IMR-90 (cell line): ENCODE measurements around the gene SPATA31D4. TPM values are rescaled to one million over a fixed set of nuclear protein-coding genes. Genes with fewer than 3 reads are reported as not detected.
A peak's percentile ranks its signal among the peaks of the same experiment; 100 is the strongest.

Experiments
- ATAC-seq: fragments of 200-7000 bp; cut with Tn5 transposase; 2 replicates; pipeline ENCODE4 v1.9.1; 2020; ENCODE audit warnings: low read depth, mild to moderate bottlenecking, moderate library complexity
- BruUV-seq: library from RNA; stranded (reverse); fragments of 400-500 nt; replicated peaks from 2 replicates; lab custom pipeline; 2021; lab: Mats Ljungman, UMichigan
- CTCF ChIA-PET: fragments of 300-600 bp; formaldehyde crosslinking; extraction: SDS; loops from one replicate; lab custom pipeline; 2021; ENCODE audit warnings: antibody characterized with exemption; lab: Yijun Ruan, JAX
- POLR2A ChIA-PET: fragments of 300-600 bp; sonication (Branson Sonifier 250); formaldehyde crosslinking; loops from one replicate; lab custom pipeline; 2022; ENCODE audit warnings: antibody characterized with exemption; ENCODE audit not compliant: unreplicated experiment; lab: Charles Lee
- DNase-seq: peaks from one replicate; pipeline ENCODE4 v3.0.0; 2013
- H2AFZ ChIP-seq: replicated peaks from 2 replicates; pipeline ENCODE3; 2013; ENCODE audit warnings: low read length, mild to moderate bottlenecking; ENCODE audit not compliant: poor library complexity
- H2AK5ac ChIP-seq: 2 replicates; pipeline ENCODE4 v1.6.1; 2013; ENCODE audit warnings: low read depth, low read length, inconsistent platforms
- H2AK9ac ChIP-seq: replicated peaks from 2 replicates; pipeline ENCODE3; 2013; ENCODE audit warnings: mild to moderate bottlenecking, low read depth, low read length, moderate library complexity; ENCODE audit not compliant: poor library complexity
- H2BK120ac ChIP-seq: 2 replicates; pipeline ENCODE4 v1.6.1; 2013; ENCODE audit warnings: low read depth, low read length, inconsistent platforms
- H2BK15ac ChIP-seq: 3 replicates; pipeline ENCODE4 v1.6.1; 2013; ENCODE audit warnings: low read depth, low read length, inconsistent platforms
- H2BK20ac ChIP-seq: 2 replicates; pipeline ENCODE4 v1.6.1; 2013; ENCODE audit warnings: low read depth, mild to moderate bottlenecking, inconsistent platforms, low read length, moderate library complexity
- H2BK5ac ChIP-seq: 2 replicates; pipeline ENCODE4 v1.6.1; 2013; ENCODE audit warnings: mild to moderate bottlenecking, low read depth, low read length, inconsistent platforms; ENCODE audit not compliant: poor library complexity, severe bottlenecking
- H3K14ac ChIP-seq: replicated peaks from 2 replicates; pipeline ENCODE4 v1.6.1; 2013; ENCODE audit warnings: low read depth, low read length, inconsistent platforms
- H3K18ac ChIP-seq: 2 replicates; pipeline ENCODE4 v1.6.1; 2013; ENCODE audit warnings: low read depth, low read length, control low read depth
- H3K23ac ChIP-seq: 2 replicates; pipeline ENCODE4 v1.6.1; 2013; ENCODE audit warnings: low read depth, low read length, inconsistent platforms
- H3K27ac ChIP-seq: 2 replicates; pipeline ENCODE4 v1.5.1; 2013; ENCODE audit warnings: mild to moderate bottlenecking, control low read depth, low read length; ENCODE audit not compliant: insufficient read depth
- H3K27me3 ChIP-seq: 2 replicates; pipeline ENCODE4 v1.6.1; 2013; ENCODE audit warnings: low read length; ENCODE audit not compliant: control insufficient read depth, insufficient read depth
- H3K36me3 ChIP-seq: 2 replicates; pipeline ENCODE4 v1.6.1; 2013; ENCODE audit warnings: low read length, mixed read lengths; ENCODE audit not compliant: control insufficient read depth, insufficient read depth
- H3K4ac ChIP-seq: 2 replicates; pipeline ENCODE4 v1.6.1; 2013; ENCODE audit warnings: low read depth, low read length, inconsistent platforms
- H3K4me1 ChIP-seq: 2 replicates; pipeline ENCODE4 v1.6.1; 2013; ENCODE audit warnings: low read length, mixed read lengths; ENCODE audit not compliant: control insufficient read depth, insufficient read depth
- H3K4me2 ChIP-seq: 2 replicates; pipeline ENCODE4 v1.6.1; 2013; ENCODE audit warnings: low read depth, mild to moderate bottlenecking, control low read depth, low read length, moderate library complexity
- H3K4me3 ChIP-seq: 2 replicates; pipeline ENCODE4 v1.5.1; 2013; ENCODE audit warnings: low read depth, mild to moderate bottlenecking, control low read depth, low read length, moderate library complexity; ENCODE audit not compliant: insufficient read depth
- H3K56ac ChIP-seq: 2 replicates; pipeline ENCODE4 v1.6.1; 2013; ENCODE audit warnings: low read length, inconsistent platforms; ENCODE audit not compliant: insufficient read depth; ENCODE audit errors: extremely low read depth
- H3K79me1 ChIP-seq, 2 experiments: 2 replicates each; pipeline ENCODE4 v1.6.1; 2013; ENCODE audit warnings: low read length in 2 of 2, inconsistent platforms in 1 of 2, low read depth in 1 of 2
- H3K9ac ChIP-seq: 2 replicates; pipeline ENCODE4 v1.6.1; 2013; ENCODE audit warnings: low read depth, low read length, control low read depth
- H3K9me1 ChIP-seq: 2 replicates; pipeline ENCODE4 v1.6.1; 2013; ENCODE audit warnings: low read length, inconsistent platforms; ENCODE audit not compliant: insufficient read depth
- H3K9me3 ChIP-seq: 2 replicates; pipeline ENCODE4 v1.6.1; 2013; ENCODE audit warnings: low read length; ENCODE audit not compliant: control insufficient read depth, insufficient read depth
- H4K20me1 ChIP-seq: 2 replicates; pipeline ENCODE4 v1.6.1; 2013; ENCODE audit warnings: low read length, inconsistent platforms; ENCODE audit not compliant: insufficient read depth
- H4K5ac ChIP-seq: 2 replicates; pipeline ENCODE4 v1.6.1; 2013; ENCODE audit warnings: mild to moderate bottlenecking, low read depth, low read length, control low read depth
- H4K8ac ChIP-seq, 2 experiments: 2 replicates each; pipeline ENCODE4 v1.6.1; 2013; ENCODE audit warnings: low read depth in 2 of 2, low read length in 2 of 2, control low read depth in 1 of 2, inconsistent platforms in 1 of 2
- H4K91ac ChIP-seq: 2 replicates; pipeline ENCODE4 v1.6.1; 2013; ENCODE audit warnings: low read depth, low read length, inconsistent platforms; ENCODE audit not compliant: insufficient read depth
- BHLHE40 ChIP-seq: fragments of 150-350 bp; IDR thresholded peaks from 2 replicates; pipeline ENCODE4 v1.6.1; 2016; ENCODE audit warnings: mild to moderate bottlenecking, low read depth, low read length
- CEBPB ChIP-seq: IDR thresholded peaks from 2 replicates; pipeline ENCODE4 v1.6.1; 2012; ENCODE audit warnings: low read depth, low read length, improper control_type of control experiment
- CHD1 ChIP-seq: IDR thresholded peaks from 2 replicates; pipeline ENCODE4 v1.6.1; 2012; ENCODE audit warnings: low read depth, low read length, improper control_type of control experiment
- FOS ChIP-seq: fragments of 150-350 bp; IDR thresholded peaks from 2 replicates; pipeline ENCODE4 v1.6.1; 2016; ENCODE audit warnings: low read depth, low read length
- MAZ ChIP-seq: IDR thresholded peaks from 2 replicates; pipeline ENCODE4 v1.6.1; 2012; ENCODE audit warnings: low read depth, mild to moderate bottlenecking, low read length, improper control_type of control experiment, moderate library complexity, borderline replicate concordance
- MXI1 ChIP-seq: IDR thresholded peaks from 2 replicates; pipeline ENCODE4 v1.6.1; 2012; ENCODE audit warnings: low read depth, mild to moderate bottlenecking, low read length, moderate library complexity, borderline replicate concordance
- POLR2A ChIP-seq: IDR thresholded peaks from 2 replicates; pipeline ENCODE4 v1.6.1; 2012; ENCODE audit warnings: mild to moderate bottlenecking, low read depth, low read length
- RAD21 ChIP-seq: IDR thresholded peaks from 2 replicates; pipeline ENCODE4 v1.6.1; 2012; ENCODE audit warnings: low read length, improper control_type of control experiment
- RCOR1 ChIP-seq: IDR thresholded peaks from 2 replicates; pipeline ENCODE4 v1.6.1; 2012; ENCODE audit warnings: mild to moderate bottlenecking, low read length, improper control_type of control experiment; ENCODE audit not compliant: insufficient replicate concordance
- RFX5 ChIP-seq: IDR thresholded peaks from 2 replicates; pipeline ENCODE4 v1.8.0; 2012; ENCODE audit warnings: low read depth, mild to moderate bottlenecking, low read length, moderate library complexity
- SMC3 ChIP-seq: fragments of 150-350 bp; IDR thresholded peaks from 2 replicates; pipeline ENCODE4 v1.6.1; 2016; ENCODE audit warnings: low read depth, mild to moderate bottlenecking, antibody characterized with exemption, low read length, moderate library complexity
- dilution Hi-C: fragments of 300-500 bp; cut with HindIII; formaldehyde crosslinking; loops from one replicate; pipeline ENCODE4 v1.14.3; 2018; ENCODE audit warnings: low sequenced_read_pairs; ENCODE audit not compliant: unreplicated experiment
- in situ Hi-C: fragments of 300-500 bp; cut with MboI; formaldehyde crosslinking; loops from 3 replicates; pipeline ENCODE4 v1.14.3; 2019; ENCODE audit warnings: low sequenced_read_pairs, inconsistent platforms, mixed read lengths
- intact Hi-C: fragments of 100-400 bp; cut with micrococcal nuclease; formaldehyde crosslinking; loops from 2 replicates; pipeline ENCODE4 v1.10.0; 2022
- polyA plus RNA-seq, 3 experiments: library from polyadenylated mRNA; depleted of rRNA; stranded (reverse); fragments of >200 nt; gene quantifications; 2 replicates each; pipeline ENCODE4 v1.2.3, GENCODE V29; 2012; ENCODE audit warnings: low replicate concordance in 1 of 3
- total RNA-seq: library from RNA; depleted of rRNA; stranded (reverse); fragments of >200 nt; gene quantifications from 2 replicates; pipeline ENCODE4 v1.2.3, GENCODE V29; 2012
- TF ChIP-seq, protein P1 (sequence below): fragments of 150-350 bp; IDR thresholded peaks from 2 replicates; pipeline ENCODE4 v1.6.1; 2016; ENCODE audit warnings: low read depth, mild to moderate bottlenecking, low read length, moderate library complexity, borderline replicate concordance
- TF ChIP-seq, protein P2 (sequence below): fragments of 150-350 bp; IDR thresholded peaks from 2 replicates; pipeline ENCODE4 v1.6.1; 2017; ENCODE audit warnings: mild to moderate bottlenecking, antibody characterized with exemption, low read length, low read depth

SPATA31D4 gene
- total and polyA plus RNA-seq, 2 of the 4 experiments (the other 2 are of a cell fraction) = not detected

DNA sequence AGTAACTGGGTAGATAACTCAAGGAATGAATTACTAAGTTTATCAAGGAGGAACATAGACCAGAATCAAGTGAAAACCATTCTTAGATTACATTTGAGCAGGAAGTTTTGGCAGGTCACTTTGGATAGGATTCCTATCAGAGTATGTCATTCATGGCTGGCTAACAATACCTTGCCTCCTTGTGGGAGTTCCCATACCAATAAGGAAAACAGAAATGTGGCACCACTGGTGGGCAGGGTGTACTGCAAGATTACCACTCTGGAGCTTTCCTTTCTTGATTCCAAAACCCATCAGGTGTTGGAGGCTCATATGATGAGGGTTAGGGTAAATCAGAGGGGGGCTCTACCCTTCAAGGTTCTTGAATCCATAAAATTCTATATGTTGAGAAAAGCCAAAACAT lies 41.7 kb downstream of the SPATA31D4 start:
- Histone ChIP-seq H3K4me1 (no peaks in the 10 kb centered on the region), H3K79me1 (no peaks in the 10 kb centered on the region), H2BK120ac (no peak overlapping the region), H2BK20ac (no peak overlapping the region), H3K9me1 (no peaks in the 10 kb centered on the region), H3K27me3 (peaks cover 3% of the 10 kb centered on the region), H3K9ac (no peak overlapping the region), H2AFZ (no peak overlapping the region), H3K4ac (no peak overlapping the region), H4K91ac (no peak overlapping the region), H3K18ac (no peak overlapping the region), H3K27ac (no peak overlapping the region), H3K4me2 (no peak overlapping the region), H3K4me3 (no peak overlapping the region), H4K20me1 (no peaks in the 10 kb centered on the region), H4K5ac (no peak overlapping the region), H3K23ac (no peak overlapping the region), H3K56ac (no peak overlapping the region), H2BK15ac (no peak overlapping the region), H3K14ac (no peak overlapping the region), H3K36me3 (no peaks in the 10 kb centered on the region), H2AK9ac (no peak overlapping the region), H4K8ac (no peak overlapping the region), H2AK5ac (no peak overlapping the region), H3K9me3 (peaks cover under 1% of the 10 kb centered on the region; the same call in 1 of the 2 replicates), H2BK5ac (no peak overlapping the region)
- DNase-seq (peak; percentile 39), ATAC-seq (no peak)
- BruUV-seq = no TSS peak
- in situ Hi-C loops = no loop called here
- POLR2A ChIA-PET = no interaction called here
- no peak for TF ChIP-seq MXI1
- TF ChIP-seq RAD21 = no peak
- TF ChIP-seq POLR2A = no peak
- TF ChIP-seq SMC3 = no peak
- TF ChIP-seq, protein P1, sequence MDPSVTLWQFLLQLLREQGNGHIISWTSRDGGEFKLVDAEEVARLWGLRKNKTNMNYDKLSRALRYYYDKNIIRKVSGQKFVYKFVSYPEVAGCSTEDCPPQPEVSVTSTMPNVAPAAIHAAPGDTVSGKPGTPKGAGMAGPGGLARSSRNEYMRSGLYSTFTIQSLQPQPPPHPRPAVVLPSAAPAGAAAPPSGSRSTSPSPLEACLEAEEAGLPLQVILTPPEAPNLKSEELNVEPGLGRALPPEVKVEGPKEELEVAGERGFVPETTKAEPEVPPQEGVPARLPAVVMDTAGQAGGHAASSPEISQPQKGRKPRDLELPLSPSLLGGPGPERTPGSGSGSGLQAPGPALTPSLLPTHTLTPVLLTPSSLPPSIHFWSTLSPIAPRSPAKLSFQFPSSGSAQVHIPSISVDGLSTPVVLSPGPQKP = no peak
- no peak for TF ChIP-seq RFX5
- TF ChIP-seq CHD1 = no peak
- TF ChIP-seq RCOR1 = no peak
- no peak for TF ChIP-seq CEBPB
- no peak for TF ChIP-seq BHLHE40
- TF ChIP-seq, protein P2, sequence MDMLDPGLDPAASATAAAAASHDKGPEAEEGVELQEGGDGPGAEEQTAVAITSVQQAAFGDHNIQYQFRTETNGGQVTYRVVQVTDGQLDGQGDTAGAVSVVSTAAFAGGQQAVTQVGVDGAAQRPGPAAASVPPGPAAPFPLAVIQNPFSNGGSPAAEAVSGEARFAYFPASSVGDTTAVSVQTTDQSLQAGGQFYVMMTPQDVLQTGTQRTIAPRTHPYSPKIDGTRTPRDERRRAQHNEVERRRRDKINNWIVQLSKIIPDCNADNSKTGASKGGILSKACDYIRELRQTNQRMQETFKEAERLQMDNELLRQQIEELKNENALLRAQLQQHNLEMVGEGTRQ = no peak
- no peak for TF ChIP-seq FOS
- TF ChIP-seq MAZ = no peak
- CTCF ChIA-PET = no interaction called here
- dilution Hi-C loops = no loop called here
- intact Hi-C loops = no loop called here
